GM15510 (cell line): ENCODE results near the gene PRDM15.

ENCODE experiments used
- POLR2A ChIP-seq: IDR thresholded peaks from 3 replicates; pipeline ENCODE4 v1.6.1; 2011; ENCODE audit warnings: borderline replicate concordance; ENCODE audit not compliant: insufficient read length; ENCODE audit errors: extremely low read depth

The PRDM15 gene

GRCh38 chr21:41879190-41879998, at the start of gene PRDM15:
PRDM15 (minus strand) TSS chr21:41879344; CDS start chr21:41860363, 18,981 bp downstream.
- TF ChIP-seq POLR2A: peak; percentile 49

- no peak for TF ChIP-seq POLR2A
These were observed 49.6 kb upstream of the PRDM15 start for GRCh38 chr21:41928621-41929220.

DNA sequence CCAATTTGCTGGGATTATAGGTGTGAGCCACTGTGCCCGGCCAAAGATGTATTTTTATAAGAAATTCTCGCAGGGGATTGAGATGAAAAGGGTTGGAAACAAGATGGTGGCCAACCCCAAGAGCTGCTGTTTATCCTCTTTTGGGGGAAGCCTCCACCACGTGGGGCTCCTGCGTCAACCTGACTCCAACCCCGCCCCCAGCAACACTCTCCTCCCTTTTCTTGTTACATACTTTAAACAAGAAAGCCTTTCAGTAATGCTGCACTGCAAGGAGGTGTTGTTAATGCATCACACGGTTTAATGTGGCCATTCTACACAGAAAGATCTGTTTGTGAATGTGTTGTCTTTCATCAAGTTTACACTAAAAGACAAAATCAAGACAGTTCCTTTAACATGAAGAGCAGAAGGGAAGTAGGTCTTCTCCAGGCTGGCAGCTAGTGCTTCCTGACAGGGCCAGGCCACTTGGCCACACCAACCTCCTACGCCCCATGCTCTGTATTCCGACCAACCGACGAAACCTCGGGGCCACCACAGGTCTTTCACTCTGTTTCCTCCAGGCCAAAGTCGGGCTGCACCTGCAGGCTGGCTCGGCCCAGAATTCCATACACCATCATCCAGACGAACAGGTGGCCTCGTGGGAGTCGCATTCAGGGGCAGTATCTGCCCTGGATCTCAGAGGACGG, 48.7 kb upstream of the PRDM15 start:
- no peak for TF ChIP-seq POLR2A

DNA sequence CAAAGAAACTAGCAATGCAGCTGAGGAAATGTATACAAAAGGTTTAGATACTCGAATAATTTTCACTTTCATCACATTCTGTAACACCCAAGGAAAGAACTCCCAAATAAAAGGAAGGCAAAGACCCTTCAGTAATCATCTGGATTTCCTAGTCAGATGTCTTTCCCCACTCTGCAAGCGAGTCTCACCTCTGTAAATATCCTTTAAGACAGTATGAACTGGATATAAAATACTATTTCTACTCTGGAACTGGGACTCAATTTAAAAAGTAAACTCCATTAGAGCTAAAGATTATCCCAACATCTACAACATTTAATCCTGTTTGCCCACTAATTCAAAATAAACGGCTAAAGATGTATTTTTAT, 47.6 kb upstream of the PRDM15 start:
- no peak for TF ChIP-seq POLR2A

GRCh38 chr21:41926117-41926806, 47.1 kb upstream of the PRDM15 start:
- TF ChIP-seq POLR2A: no peak

- no peak for TF ChIP-seq POLR2A
These were observed 46.6 kb upstream of the PRDM15 start for GRCh38 chr21:41925767-41926116.

GRCh38 chr21:41924368-41924754, 45.2 kb upstream of the PRDM15 start:
- TF ChIP-seq POLR2A: no peak

- no peak for TF ChIP-seq POLR2A
These were observed 44.7 kb upstream of the PRDM15 start for GRCh38 chr21:41923631-41924367.

GRCh38 chr21:41923186-41923585, 44.0 kb upstream of the PRDM15 start:
- TF ChIP-seq POLR2A: no peak

DNA sequence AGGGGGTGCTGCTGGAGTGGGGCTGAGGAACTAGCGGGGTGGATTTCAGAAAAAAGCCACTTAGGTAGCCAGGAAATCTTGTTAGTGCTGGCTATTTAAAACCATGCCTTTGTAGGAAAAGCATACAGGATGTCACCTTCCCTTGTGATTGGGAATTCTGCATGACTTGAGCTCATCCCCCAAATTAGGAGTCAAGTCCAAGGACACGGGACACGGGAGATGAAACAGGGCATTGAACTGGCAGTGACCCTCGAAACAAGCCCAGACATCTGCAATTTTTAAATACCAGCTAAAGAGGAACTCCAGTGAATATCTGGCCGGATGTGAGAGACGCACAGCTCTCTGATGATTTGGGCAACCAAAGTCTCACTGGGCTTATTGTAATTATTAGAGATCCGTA, 41.9 kb upstream of the PRDM15 start:
- TF ChIP-seq POLR2A: no peak

DNA sequence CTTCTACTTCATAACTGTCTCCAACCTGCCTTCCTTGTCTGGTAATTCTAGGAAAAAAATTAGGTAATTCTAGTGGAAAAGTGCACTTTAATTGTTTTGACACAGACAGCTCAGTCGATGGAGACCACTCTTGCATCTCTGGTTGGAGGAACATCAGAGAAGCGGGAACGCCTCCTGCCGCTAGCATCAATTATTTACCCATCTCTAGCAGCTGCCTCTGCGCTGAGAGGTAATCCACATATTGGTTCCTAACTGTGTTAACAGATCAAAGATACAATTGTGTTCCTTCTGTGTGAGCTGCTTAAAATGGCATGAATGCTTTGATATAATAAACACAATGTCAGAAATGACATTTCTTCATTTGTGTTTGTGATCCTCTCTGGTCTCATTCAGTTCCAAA, 41.3 kb upstream of the PRDM15 start:
- TF ChIP-seq POLR2A: no peak

DNA sequence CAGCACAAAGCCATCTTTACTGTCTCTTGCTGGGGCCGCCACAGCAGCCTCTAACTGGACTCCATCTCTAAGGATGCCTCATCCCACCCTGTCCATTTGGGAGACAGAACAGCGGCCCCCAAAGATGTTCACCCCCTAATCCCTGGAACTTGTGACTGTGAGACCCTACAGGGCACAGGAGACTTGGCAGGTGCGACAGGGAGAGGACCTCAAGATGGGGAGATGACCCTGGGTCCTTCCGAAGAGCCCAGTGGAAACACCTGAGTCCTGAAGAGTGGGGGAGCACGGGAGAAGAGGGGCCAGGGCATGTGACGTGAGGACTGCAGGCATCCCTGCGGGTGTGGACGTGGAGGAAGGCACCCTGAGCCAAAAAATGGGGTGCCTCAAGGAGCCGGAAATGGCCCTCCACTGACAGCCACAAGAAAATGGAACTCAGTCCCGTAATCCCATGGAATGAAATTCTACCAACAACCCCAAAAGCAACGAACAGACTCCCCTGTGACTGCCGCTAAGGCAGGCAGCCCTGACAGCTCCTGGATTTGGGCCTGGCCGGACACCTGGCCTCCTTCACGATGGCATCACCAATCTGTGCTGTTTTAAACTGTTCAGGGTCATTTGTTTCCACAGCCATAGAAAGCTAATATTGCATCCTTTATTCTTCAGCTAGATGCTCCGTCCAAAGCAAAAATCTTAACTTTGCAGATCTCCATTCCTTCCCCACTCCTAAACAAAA, 40.7 kb upstream of the PRDM15 start:
- no peak for TF ChIP-seq POLR2A

GRCh38 chr21:41918561-41919358, 39.6 kb upstream of the PRDM15 start:
- no peak for TF ChIP-seq POLR2A
